Epithelial cell of prostate (primary cell): ENCODE results near the gene ZYG11A.
"Not testable (repeated sequence)": the region's sequence is repeated elsewhere in the genome, so short reads cannot be mapped to it uniquely, and the experiment has no call there.

Experiments
- DNase-seq: peaks from one replicate; pipeline ENCODE4 v3.0.0-alpha.2; 2011; ENCODE audit warnings: low read depth, low spot score
- H3K27ac ChIP-seq: fragments of 450-650 bp; 2 replicates; pipeline ENCODE4 v1.5.1; 2017; ENCODE audit warnings: mild to moderate bottlenecking

Gene ZYG11A

GRCh38 chr1:52869727-52870126 lies 27.2 kb downstream of the ZYG11A start:
- H3K27ac ChIP-seq, DNase-seq: not testable (repeated sequence)

DNA sequence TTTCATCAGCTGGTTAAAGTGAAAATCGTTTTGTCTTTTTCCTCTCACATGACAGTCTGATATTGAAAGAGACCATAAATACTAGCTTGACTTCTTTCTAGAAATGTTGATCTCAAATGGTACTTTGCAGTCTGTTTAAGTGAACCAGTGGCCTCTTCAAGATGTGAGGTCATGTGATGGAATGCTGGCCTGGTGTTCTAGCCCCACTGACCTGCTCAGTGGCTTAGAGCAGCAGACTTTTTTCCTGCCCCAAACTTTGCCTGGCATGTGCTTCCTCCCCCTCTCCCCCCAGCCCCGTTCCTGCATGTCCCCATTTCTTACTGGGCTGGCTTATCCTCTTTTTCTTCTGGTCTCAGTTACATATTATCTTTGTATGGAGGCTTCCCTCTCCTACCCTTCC lies 34.3 kb downstream of the ZYG11A start:
- H3K27ac ChIP-seq = no peak overlapping the region
- no peak for DNase-seq

- no peak for DNase-seq
- H3K27ac ChIP-seq = no peak overlapping the region
Measured at GRCh38 chr1:52877554-52877953, 35.0 kb downstream of the ZYG11A start.

GRCh38 chr1:52880206-52880605 lies 37.6 kb downstream of the ZYG11A start:
- no peak overlapping the region for H3K27ac ChIP-seq
- no peak for DNase-seq

GRCh38 chr1:52887483-52887882 lies 44.9 kb downstream of the ZYG11A start:
- H3K27ac ChIP-seq = no peak overlapping the region
- DNase-seq = no peak

DNA sequence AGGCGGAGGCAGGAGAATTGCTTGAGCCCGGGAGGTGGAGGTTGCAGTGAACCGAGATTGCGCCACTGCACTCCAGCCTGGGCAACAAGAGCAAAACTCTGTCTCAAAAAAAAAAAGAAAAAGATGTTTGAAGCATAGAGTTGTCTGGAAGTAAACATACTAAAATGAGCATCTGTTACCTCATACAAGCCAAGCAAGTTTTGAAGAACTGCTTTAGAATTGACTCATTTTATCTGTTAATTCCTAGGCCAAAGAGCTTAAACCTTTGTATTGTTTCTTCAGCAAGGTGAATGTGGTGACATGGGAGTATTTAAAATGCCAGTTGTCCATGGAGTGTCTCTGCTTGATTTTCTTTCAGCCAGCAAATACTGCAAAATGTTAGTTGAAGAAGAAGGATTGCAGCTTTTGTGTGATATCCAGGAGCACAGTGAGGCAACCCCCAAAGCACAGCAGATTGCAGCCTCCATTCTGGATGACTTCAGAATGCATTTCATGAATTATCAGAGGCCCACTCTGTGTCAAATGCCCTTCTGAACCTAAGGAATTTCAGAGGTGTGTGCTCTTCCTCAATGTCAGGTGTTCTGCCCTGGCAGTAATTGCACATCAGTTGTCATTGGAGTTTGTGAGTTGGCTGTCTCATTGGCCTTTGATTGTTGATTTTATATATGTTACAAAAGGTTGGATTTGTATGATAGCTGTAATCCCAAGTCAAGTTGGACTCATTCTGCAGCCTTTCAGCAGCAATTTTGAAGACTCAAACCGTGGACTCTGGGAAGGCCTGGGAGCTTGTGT lies 50.1 kb downstream of the ZYG11A start:
- no peak for DNase-seq
- H3K27ac ChIP-seq = no peak overlapping the region

- no peak overlapping the region for H3K27ac ChIP-seq
- DNase-seq = no peak
Measured at GRCh38 chr1:52899445-52899894, 56.9 kb downstream of the ZYG11A start.

GRCh38 chr1:52900402-52900801 lies 57.8 kb downstream of the ZYG11A start:
- no peak for DNase-seq
- no peak overlapping the region for H3K27ac ChIP-seq

- no peak for DNase-seq
- H3K27ac ChIP-seq = no peak overlapping the region
Measured at GRCh38 chr1:52901384-52901783, 58.8 kb downstream of the ZYG11A start.

DNA sequence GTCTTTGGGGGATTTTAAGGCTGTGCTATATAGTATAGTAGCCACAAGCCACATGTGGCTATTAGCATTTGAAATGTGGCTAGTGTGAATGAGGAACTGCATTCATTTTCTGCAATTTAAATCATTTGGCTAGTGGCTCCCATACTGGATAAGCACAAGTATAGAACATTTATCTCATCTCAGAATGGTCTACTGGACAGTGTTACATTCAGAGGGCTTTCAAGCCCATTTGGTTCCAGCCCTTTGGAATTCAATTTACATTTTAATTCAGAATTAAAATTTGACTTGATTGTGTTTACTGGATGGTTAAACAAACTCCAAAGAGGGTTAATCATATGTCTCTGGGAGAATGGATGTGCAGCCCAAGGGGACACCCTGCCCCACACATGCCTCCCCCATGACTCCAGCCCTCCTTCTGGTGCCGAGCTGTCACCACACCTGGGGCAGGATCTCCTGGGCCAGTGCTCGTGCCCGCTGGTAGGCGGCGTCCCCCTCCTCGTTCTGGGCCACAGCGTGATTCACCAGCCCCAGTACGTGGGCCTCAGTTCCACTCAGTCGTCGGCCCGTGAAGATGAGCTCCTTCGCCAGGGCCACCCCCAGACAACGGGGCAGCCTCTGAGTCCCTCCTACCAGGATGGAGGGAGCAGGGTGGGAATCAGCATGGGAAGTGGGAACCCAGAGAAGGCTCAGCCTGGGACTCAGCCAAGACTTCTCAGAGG lies 61.8 kb downstream of the ZYG11A start:
- DNase-seq = no peak

GRCh38 chr1:52904927-52905698 lies 62.6 kb downstream of the ZYG11A start:
- no peak for DNase-seq
- no peak overlapping the region for H3K27ac ChIP-seq

More for the DNA sequence above, 61.8 kb downstream of the ZYG11A start:
- no peak overlapping the region for H3K27ac ChIP-seq

DNA sequence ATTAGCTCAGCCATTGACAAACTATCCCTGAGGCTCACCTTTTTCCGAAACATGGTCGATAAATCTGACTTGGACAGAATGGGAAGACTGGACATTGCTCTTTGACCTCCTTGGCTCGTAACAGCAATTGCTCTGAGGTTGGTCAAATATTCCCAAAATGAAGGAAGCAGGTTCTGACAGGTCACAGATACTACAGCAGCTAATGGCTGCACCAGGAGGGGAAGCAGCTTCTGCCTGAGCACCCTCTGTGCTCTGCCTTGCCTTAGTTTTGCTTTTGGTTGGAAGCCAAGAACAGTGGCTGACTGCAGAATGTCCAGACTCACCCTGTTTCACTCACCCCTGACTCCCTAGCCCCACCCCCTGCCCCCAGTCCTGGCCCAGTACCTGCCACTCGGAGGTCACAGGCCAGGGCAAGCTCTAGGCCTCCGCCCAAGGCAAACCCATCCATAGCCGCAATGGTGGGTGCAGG lies 63.6 kb downstream of the ZYG11A start:
- no peak overlapping the region for H3K27ac ChIP-seq
- no peak for DNase-seq

- DNase-seq = no peak
- no peak overlapping the region for H3K27ac ChIP-seq
Measured at GRCh38 chr1:52907068-52907811, 64.7 kb downstream of the ZYG11A start.

- no peak for DNase-seq
- H3K27ac ChIP-seq = no peak overlapping the region
Measured at GRCh38 chr1:52907812-52908153, 65.2 kb downstream of the ZYG11A start.

DNA sequence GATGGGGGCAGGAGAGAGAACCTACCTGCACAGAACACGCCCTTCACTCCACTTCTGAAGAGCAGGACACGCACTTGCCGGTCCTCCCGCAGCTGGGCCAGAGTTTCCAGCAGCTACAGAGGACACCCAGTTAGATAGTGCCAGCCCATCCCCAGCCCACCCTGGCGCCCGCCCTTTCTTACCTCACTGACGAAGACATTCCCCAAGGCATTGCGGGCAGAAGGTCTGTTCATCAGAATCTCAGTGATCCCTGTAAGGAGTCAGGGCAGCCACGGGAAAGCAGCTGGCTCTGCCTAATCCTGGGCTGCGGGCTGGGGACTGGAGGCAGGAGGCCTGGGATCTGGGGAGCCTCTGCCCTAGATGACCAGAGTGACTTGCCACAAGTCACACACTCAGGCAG lies 69.0 kb downstream of the ZYG11A start:
- no peak for DNase-seq

DNA sequence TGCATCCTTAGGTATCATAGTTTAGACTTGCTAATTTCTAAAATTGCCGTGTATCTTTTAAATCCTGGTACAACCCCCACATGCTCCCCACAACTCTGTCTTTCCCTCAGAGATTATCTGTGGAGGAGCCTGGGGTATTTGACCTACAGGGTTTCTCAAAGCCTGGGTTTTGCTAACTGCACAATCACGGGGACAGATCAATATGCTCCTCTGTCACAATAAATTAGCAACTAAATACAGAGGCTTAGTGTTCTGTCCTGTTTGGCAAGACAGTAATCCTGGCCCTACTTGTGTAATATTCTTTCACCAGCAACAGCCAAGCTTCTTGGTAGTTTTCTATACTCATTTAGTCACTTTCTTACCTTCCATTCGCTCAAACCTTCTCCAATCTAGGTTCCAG lies 70.5 kb downstream of the ZYG11A start:
- H3K27ac ChIP-seq = no peak overlapping the region
- no peak for DNase-seq

More for the DNA sequence above, 69.0 kb downstream of the ZYG11A start:
- no peak overlapping the region for H3K27ac ChIP-seq

DNA sequence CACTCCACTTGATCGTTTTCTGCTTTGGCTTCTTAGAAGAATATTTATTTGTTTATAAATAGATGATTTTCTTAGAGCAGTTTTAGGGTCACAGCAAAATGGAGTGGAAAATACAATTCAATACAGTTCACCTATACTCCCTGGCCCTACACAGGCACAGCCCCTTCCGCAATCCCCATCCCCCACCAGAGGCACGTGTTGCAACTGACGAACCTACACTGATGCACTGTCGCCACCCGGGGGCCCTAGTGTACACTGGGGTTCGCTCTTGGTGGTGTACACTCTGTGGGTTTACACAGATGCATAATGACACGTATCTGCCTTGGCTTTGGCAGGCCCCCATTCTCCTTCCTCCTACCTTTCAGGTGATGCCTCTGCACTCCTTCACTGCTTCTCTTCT lies 71.0 kb downstream of the ZYG11A start:
- no peak overlapping the region for H3K27ac ChIP-seq
- DNase-seq = no peak

DNA sequence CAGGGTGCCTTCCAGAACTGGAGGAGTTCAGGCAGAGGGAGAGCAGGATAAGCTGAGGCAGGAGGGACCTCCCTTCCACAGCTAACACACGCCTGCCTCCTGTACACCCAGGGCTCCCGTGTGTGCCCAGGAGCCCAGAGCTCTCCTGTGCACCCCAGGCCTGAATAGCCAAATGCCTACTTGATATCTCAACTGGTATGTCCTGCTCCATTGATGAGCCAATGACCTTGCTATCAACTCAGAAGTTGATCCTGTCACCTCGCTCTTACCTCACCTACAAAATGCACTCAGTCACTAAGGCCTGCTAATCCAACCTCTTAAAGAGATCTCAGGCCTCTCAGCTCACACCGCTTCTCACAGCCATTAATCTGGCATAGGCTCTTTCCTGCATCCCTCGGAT lies 71.9 kb downstream of the ZYG11A start:
- no peak for DNase-seq
- H3K27ac ChIP-seq = no peak overlapping the region

GRCh38 chr1:52915211-52915854 lies 72.8 kb downstream of the ZYG11A start:
- no peak overlapping the region for H3K27ac ChIP-seq
- no peak for DNase-seq

DNA sequence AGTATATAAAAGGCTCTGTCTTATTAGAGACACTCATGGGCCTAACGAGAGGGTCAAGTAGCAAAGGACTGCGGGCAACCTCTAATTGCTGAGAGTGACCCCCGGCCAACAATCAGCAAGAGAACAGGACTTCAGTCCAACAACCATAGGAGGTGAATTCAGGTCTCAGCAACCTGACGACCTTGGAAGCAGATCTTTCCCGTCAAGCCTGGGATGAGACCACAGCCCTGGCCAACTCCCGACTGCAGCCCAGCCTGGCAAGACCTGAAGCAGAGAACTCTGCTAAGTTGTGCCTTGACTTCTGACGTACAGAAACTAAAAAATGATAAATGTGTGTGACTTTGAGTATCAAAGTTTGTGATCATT lies 73.3 kb downstream of the ZYG11A start:
- no peak for DNase-seq

More for the DNA sequence above, 73.3 kb downstream of the ZYG11A start:
- H3K27ac ChIP-seq = no peak overlapping the region
